ENCODE measurements around the gene MYT1.

Gene MYT1

DNA sequence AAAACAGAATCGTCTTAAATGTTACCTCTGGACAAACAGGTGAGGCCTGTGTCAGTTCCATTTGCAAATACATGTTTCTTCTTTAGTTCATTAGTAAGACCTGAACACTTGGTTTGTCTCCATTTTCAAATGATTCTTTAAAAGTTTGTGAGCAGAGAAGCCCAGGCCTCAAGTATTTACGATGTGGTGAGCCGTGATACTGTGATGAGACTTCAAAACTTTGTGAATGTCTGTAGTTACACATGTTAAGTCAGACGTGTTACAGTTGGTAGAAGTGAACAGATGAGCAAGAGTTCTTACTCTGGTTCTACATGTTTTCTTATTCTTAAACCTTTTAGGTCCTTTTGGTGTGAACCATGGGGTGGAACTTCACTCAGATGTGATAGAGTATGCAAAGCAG lies 99.8 kb downstream of the MYT1 start:
- TF ChIP-seq POLR2A (IDR thresholded peaks at IDR 0.05; ENCODE audit: low read depth, low read length) (no peak), TAF1 (IDR thresholded peaks at IDR 0.05; ENCODE audit: borderline replicate concordance, low read depth, low read length) (no peak), POLR2AphosphoS5 (IDR thresholded peaks at IDR 0.05; ENCODE audit: low read depth, low read length) (no peak)
- no peak for DNase-seq (ENCODE audit: insufficient read length)
- FAIRE-seq, result no peak

DNA sequence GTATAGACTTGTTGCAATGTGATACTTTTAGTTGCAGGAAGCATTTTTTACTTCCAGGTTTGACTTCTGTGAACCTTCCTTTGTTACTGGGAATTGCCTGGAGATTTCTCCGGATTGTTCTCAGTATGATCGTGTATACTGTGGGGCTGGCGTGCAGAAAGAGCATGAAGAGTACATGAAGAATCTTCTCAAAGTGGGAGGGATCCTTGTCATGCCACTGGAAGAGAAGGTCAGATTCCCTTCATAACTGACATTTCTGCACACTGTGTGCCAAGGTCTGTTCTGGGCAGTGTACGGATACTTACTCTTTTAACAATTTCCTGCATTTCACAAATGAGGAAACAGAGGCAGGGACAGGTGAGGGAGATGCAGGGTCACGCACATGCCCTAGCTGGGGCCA lies 100.9 kb downstream of the MYT1 start:
- TF ChIP-seq POLR2A (IDR thresholded peaks at IDR 0.05; ENCODE audit: low read depth, low read length) (no peak), POLR2AphosphoS5 (IDR thresholded peaks at IDR 0.05; ENCODE audit: low read depth, low read length) (no peak), TAF1 (IDR thresholded peaks at IDR 0.05; ENCODE audit: borderline replicate concordance, low read depth, low read length) (no peak)
- no peak for FAIRE-seq
- no peak for DNase-seq (ENCODE audit: insufficient read length)

DNA sequence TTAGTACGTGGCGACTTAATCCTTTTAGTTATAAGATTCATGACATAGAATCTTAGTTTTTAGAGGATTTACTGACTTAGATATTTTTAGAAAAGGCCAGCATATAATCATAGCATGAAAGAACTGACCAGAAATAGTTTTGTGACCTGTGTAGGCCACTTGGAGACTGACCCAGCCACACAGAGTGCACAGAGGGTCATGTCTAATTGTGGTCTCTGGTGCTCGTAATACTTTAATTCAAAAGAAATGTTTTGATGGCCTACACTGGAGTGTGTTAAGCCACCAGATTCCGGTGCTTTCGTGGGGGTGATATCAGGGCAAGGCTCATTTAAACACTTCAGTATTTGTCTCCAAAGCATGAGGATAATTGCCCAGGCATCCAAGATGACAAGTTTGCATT lies 102.7 kb downstream of the MYT1 start:
- TF ChIP-seq POLR2A (IDR thresholded peaks at IDR 0.05; ENCODE audit: low read depth, low read length) (no peak), POLR2AphosphoS5 (IDR thresholded peaks at IDR 0.05; ENCODE audit: low read depth, low read length) (no peak), TAF1 (IDR thresholded peaks at IDR 0.05; ENCODE audit: borderline replicate concordance, low read depth, low read length) (no peak)
- no peak for DNase-seq (ENCODE audit: insufficient read length)
- FAIRE-seq, result no peak

DNA sequence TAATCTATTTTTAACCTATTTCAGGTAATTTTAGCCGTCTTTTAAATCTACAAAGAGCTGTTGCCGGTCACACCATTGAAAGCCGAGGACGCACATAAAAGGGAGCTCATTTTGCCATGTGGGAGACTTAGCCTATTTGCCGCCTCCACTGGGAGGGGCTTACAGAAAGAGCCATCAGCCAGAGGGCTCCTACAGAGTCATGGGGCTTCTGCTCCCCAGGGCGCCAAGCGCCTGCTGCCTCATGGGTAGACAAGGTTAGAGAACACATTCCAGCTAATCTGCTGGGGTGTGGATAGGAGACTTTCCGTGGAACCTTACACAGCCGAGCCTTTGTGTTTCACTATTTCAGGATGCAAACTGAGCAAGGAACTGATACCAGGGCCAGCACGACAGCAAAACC lies 103.9 kb downstream of the MYT1 start:
- DNase-seq (ENCODE audit: insufficient read length), result no peak
- TF ChIP-seq TAF1 (IDR thresholded peaks at IDR 0.05; ENCODE audit: borderline replicate concordance, low read depth, low read length) (no peak), POLR2AphosphoS5 (IDR thresholded peaks at IDR 0.05; ENCODE audit: low read depth, low read length) (no peak), POLR2A (IDR thresholded peaks at IDR 0.05; ENCODE audit: low read depth, low read length) (no peak)

GRCh38 chr20:64269604-64270411 lies 105.6 kb downstream of the MYT1 start:
- TF ChIP-seq POLR2AphosphoS5 (IDR thresholded peaks at IDR 0.05; ENCODE audit: low read depth, low read length) (no peak), POLR2A (IDR thresholded peaks at IDR 0.05; ENCODE audit: low read depth, low read length) (no peak), TAF1 (IDR thresholded peaks at IDR 0.05; ENCODE audit: borderline replicate concordance, low read depth, low read length) (no peak)
- DNase-seq (ENCODE audit: insufficient read length), result no peak
- FAIRE-seq, result no peak

More for the DNA sequence above, 103.9 kb downstream of the MYT1 start:
- FAIRE-seq, result no peak

DNA sequence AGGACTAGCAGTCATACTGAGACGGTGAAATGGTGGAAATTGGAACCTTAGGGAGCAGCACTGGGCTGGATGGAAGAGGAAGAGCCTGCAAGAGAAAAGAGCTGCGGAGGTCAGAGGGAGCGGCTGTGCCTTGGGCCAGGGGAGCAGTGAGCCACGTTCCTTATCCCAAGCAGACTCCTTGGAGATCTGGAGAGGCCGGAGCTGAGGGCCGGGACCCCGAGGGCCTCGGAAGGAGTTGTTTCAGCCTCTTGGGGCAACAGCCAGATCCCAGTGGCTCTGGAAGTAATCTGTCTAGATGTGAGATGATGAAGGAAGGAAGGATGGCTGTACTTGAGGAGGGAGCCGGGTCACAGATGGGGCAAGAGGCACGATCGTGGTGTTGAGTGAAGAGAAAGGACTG lies 107.4 kb downstream of the MYT1 start:
- DNase-seq (ENCODE audit: insufficient read length) (no peak), FAIRE-seq (no peak)
- TF ChIP-seq TAF1 (IDR thresholded peaks at IDR 0.05; ENCODE audit: borderline replicate concordance, low read depth, low read length) (no peak), POLR2A (IDR thresholded peaks at IDR 0.05; ENCODE audit: low read depth, low read length) (no peak), POLR2AphosphoS5 (IDR thresholded peaks at IDR 0.05; ENCODE audit: low read depth, low read length) (no peak)

DNA sequence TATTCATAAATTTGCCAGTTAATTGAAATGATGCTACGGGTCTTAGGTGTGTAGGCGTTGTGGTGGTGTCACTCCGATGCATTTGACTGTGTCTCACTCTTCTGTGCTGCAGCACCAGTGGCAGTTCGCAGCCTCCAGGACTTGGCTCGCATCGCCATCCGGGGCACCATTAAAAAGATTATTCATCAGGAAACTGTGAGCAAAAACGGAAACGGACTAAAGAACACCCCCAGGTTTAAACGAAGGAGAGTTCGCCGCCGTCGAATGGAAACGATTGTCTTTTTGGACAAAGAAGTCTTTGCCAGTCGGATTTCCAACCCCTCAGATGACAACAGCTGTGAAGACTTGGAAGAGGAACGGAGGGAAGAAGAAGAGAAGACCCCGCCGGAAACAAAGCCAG lies 108.9 kb downstream of the MYT1 start:
- no peak for TF ChIP-seq POLR2AphosphoS5 (IDR thresholded peaks at IDR 0.05; ENCODE audit: low read depth, low read length)
- no peak for TF ChIP-seq TAF1 (IDR thresholded peaks at IDR 0.05; ENCODE audit: borderline replicate concordance, low read depth, low read length)
- TF ChIP-seq POLR2A (IDR thresholded peaks at IDR 0.05; ENCODE audit: low read depth, low read length), result no peak
- FAIRE-seq (no peak), DNase-seq (ENCODE audit: insufficient read length) (no peak)

DNA sequence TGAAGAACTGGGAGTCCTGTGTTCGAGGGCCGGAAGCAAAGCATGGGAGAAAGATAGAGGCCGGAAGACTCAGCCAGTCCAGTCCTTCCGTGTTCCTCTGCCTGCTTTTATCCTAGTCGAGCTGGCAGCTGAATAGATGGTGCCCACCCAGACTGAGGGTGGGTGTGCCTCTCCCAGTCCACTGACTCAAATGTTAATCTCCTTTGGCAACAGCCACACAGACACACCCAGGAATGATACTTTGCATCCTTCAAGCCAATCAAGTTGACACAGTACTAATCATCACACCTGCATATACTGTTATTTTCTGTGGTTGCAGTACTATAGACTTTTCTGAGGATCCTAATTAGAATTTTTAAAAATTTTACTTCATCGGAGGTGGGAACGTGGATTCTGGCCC lies 112.6 kb downstream of the MYT1 start:
- TF ChIP-seq TAF1 (IDR thresholded peaks at IDR 0.05; ENCODE audit: borderline replicate concordance, low read depth, low read length), result no peak
- TF ChIP-seq POLR2AphosphoS5 (IDR thresholded peaks at IDR 0.05; ENCODE audit: low read depth, low read length), result no peak
- TF ChIP-seq POLR2A (IDR thresholded peaks at IDR 0.05; ENCODE audit: low read depth, low read length), result no peak
- FAIRE-seq, result no peak
- no peak for DNase-seq (ENCODE audit: insufficient read length)

DNA sequence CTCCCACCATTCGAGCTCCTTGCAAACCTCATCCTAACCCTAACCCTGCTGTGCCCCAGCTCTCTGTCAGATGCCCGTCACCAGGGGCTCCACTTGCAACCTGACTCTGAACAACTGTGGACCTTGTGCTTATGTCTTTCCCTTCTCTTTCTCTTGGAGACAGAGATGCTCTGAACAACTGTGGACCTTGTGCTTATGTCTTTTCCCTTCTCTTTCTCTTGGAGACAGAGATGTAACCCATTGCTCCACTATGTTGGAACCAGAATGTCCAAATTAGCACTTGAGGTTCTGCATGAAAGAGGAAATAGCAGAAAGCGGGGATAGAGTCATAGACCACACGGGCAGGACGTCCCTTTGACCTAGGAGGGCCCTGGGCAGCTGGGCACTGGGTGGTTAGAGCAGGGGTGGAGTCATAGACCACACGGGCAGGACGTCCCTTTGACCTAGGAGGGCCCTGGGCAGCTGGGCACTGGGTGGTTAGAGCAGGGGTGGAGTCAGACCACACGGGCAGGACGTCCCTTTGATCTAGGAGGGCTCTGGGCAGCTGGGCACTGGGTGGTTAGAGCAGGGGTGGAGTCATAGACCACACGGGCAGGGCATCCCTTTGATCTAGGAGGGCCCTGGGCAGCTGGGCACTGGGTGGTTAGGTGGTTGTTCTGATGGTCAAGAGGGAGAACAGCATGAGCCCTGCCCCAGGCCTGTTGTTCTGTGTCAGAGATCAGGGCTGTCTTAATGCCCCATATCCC lies 113.5 kb downstream of the MYT1 start:
- FAIRE-seq, result no peak
- no peak for DNase-seq (ENCODE audit: insufficient read length)

GRCh38 chr20:64278317-64278681 lies 114.0 kb downstream of the MYT1 start:
- no peak for TF ChIP-seq POLR2AphosphoS5 (IDR thresholded peaks at IDR 0.05; ENCODE audit: low read depth, low read length)
- no peak for TF ChIP-seq TAF1 (IDR thresholded peaks at IDR 0.05; ENCODE audit: borderline replicate concordance, low read depth, low read length)
- TF ChIP-seq POLR2A (IDR thresholded peaks at IDR 0.05; ENCODE audit: low read depth, low read length), result no peak
- DNase-seq (ENCODE audit: insufficient read length) (no peak), FAIRE-seq (no peak)

More for the DNA sequence above, 113.5 kb downstream of the MYT1 start:
- TF ChIP-seq POLR2AphosphoS5 (IDR thresholded peaks at IDR 0.05; ENCODE audit: low read depth, low read length) (no peak), TAF1 (IDR thresholded peaks at IDR 0.05; ENCODE audit: borderline replicate concordance, low read depth, low read length) (no peak), POLR2A (IDR thresholded peaks at IDR 0.05; ENCODE audit: low read depth, low read length) (no peak)

GRCh38 chr20:64279826-64280459 lies 115.7 kb downstream of the MYT1 start:
- DNase-seq (ENCODE audit: insufficient read length) (no peak), FAIRE-seq (no peak)
- TF ChIP-seq POLR2A (IDR thresholded peaks at IDR 0.05; ENCODE audit: low read depth, low read length) (no peak), POLR2AphosphoS5 (IDR thresholded peaks at IDR 0.05; ENCODE audit: low read depth, low read length) (no peak), TAF1 (IDR thresholded peaks at IDR 0.05; ENCODE audit: borderline replicate concordance, low read depth, low read length) (no peak)
